Measurements from ENCODE around the gene SPDYE4. TPM values are rescaled to one million over a fixed set of nuclear protein-coding genes. Genes with fewer than 3 reads are reported as not detected.
A peak's percentile ranks its signal among the peaks of the same experiment; 100 is the strongest.

The SPDYE4 gene
- total and polyA plus RNA-seq, 2 donors from 2014 or later, result not detected

- no peak for TF ChIP-seq CTCF (IDR thresholded peaks at IDR 0.05; ENCODE audit: borderline replicate concordance, extremely low read depth, insufficient read depth)
Observed at GRCh38 chr17:8711291-8711690, 47.1 kb downstream of the SPDYE4 start.

GRCh38 chr17:8710813-8711212 is 47.5 kb downstream of the SPDYE4 start:
- Histone ChIP-seq H3K9ac (ENCODE audit: low read length in 3 of 3) (no peak overlapping the region), H3K27ac (ENCODE audit: low read depth in 2 of 2, low read length in 2 of 2) (no peak overlapping the region), H3K9me3 (ENCODE audit: control insufficient read depth in 2 of 3, insufficient read depth in 1 of 3, low read length in 3 of 3) (no peaks in the 10 kb centered on the region), H3K27me3 (ENCODE audit: control insufficient read depth, insufficient read depth, low read length) (no peaks in the 10 kb centered on the region), H3K36me3 (ENCODE audit: control insufficient read depth in 2 of 3, insufficient read depth in 3 of 3, low read length in 3 of 3) (no peaks in the 10 kb centered on the region), H3K4me3 (ENCODE audit: low read length in 3 of 3) (no peak overlapping the region), H3K4me1 (ENCODE audit: control insufficient read depth in 2 of 3, insufficient read depth in 2 of 3, low read depth in 1 of 3, low read length in 3 of 3) (peaks cover 0 to 7% (median 3%) of the 10 kb centered on the region in 3 donors)
- peak in 2 of 5 donors; percentile 27 to 73 for DNase-seq
- FAIRE-seq, result no peak
- intact Hi-C loops (cut with DNase I), result no loop called here
- no peak for TF ChIP-seq CTCF (IDR thresholded peaks at IDR 0.05; ENCODE audit: borderline replicate concordance, extremely low read depth, insufficient read depth)

More at GRCh38 chr17:8711291-8711690, 47.1 kb downstream of the SPDYE4 start:
- H3K9me3 ChIP-seq (ENCODE audit: control insufficient read depth in 2 of 3, insufficient read depth in 1 of 3, low read length in 3 of 3), result no peaks in the 10 kb centered on the region
- H3K4me3 ChIP-seq (ENCODE audit: low read length in 3 of 3), result no peak overlapping the region
- peaks cover 0 to 7% (median 3%) of the 10 kb centered on the region in 3 donors for H3K4me1 ChIP-seq (ENCODE audit: control insufficient read depth in 2 of 3, insufficient read depth in 2 of 3, low read depth in 1 of 3, low read length in 3 of 3)
- no peak for FAIRE-seq
- H3K36me3 ChIP-seq (ENCODE audit: control insufficient read depth in 2 of 3, insufficient read depth in 3 of 3, low read length in 3 of 3), result no peaks in the 10 kb centered on the region
- H3K27ac ChIP-seq (ENCODE audit: low read depth in 2 of 2, low read length in 2 of 2), result no peak overlapping the region
- H3K27me3 ChIP-seq (ENCODE audit: control insufficient read depth, insufficient read depth, low read length), result no peaks in the 10 kb centered on the region
- intact Hi-C loops (cut with DNase I), result no loop called here
- DNase-seq, result no peak
- H3K9ac ChIP-seq (ENCODE audit: low read length in 3 of 3), result no peak overlapping the region

GRCh38 chr17:8709006-8709405 is 49.3 kb downstream of the SPDYE4 start:
- intact Hi-C loops (cut with DNase I), result no loop called here
- H3K4me1 ChIP-seq (ENCODE audit: control insufficient read depth in 2 of 3, insufficient read depth in 2 of 3, low read depth in 1 of 3, low read length in 3 of 3), result peaks cover 0 to 7% (median 3%) of the 10 kb centered on the region in 3 donors
- no peaks in the 10 kb centered on the region for H3K36me3 ChIP-seq (ENCODE audit: control insufficient read depth in 2 of 3, insufficient read depth in 3 of 3, low read length in 3 of 3)
- FAIRE-seq (no peak), DNase-seq (no peak)
- H3K4me3 ChIP-seq (ENCODE audit: low read length in 3 of 3), result no peak overlapping the region
- no peaks in the 10 kb centered on the region for H3K27me3 ChIP-seq (ENCODE audit: control insufficient read depth, insufficient read depth, low read length)
- H3K9ac ChIP-seq (ENCODE audit: low read length in 3 of 3), result no peak overlapping the region
- no peak for TF ChIP-seq CTCF (IDR thresholded peaks at IDR 0.05; ENCODE audit: borderline replicate concordance, extremely low read depth, insufficient read depth)
- no peaks in the 10 kb centered on the region for H3K9me3 ChIP-seq (ENCODE audit: control insufficient read depth in 2 of 3, insufficient read depth in 1 of 3, low read length in 3 of 3)
- no peak overlapping the region for H3K27ac ChIP-seq (ENCODE audit: low read depth in 2 of 2, low read length in 2 of 2)

GRCh38 chr17:8708025-8708461 is 50.3 kb downstream of the SPDYE4 start:
- H3K36me3 ChIP-seq (ENCODE audit: control insufficient read depth in 2 of 3, insufficient read depth in 3 of 3, low read length in 3 of 3), result no peaks in the 10 kb centered on the region
- FAIRE-seq, result no peak
- TF ChIP-seq CTCF (IDR thresholded peaks at IDR 0.05; ENCODE audit: borderline replicate concordance, extremely low read depth, insufficient read depth), result no peak
- no peaks in the 10 kb centered on the region for H3K27me3 ChIP-seq (ENCODE audit: control insufficient read depth, insufficient read depth, low read length)
- no peaks in the 10 kb centered on the region for H3K9me3 ChIP-seq (ENCODE audit: control insufficient read depth in 2 of 3, insufficient read depth in 1 of 3, low read length in 3 of 3)
- H3K9ac ChIP-seq (ENCODE audit: low read length in 3 of 3), result no peak overlapping the region
- no peak overlapping the region for H3K4me3 ChIP-seq (ENCODE audit: low read length in 3 of 3)
- intact Hi-C loops (cut with DNase I), result no loop called here
- H3K4me1 ChIP-seq (ENCODE audit: control insufficient read depth in 2 of 3, insufficient read depth in 2 of 3, low read depth in 1 of 3, low read length in 3 of 3), result peaks cover 0 to 7% (median 3%) of the 10 kb centered on the region in 3 donors
- H3K27ac ChIP-seq (ENCODE audit: low read depth in 2 of 2, low read length in 2 of 2), result no peak overlapping the region
- DNase-seq, result peak in 4 of 5 donors; percentile 33 to 87 (median 66)

All from kidney (tissue), 14 donors.